H1 (cell line): Measurements from ENCODE around the gene ESYT1. TPM values are rescaled to one million over a fixed set of nuclear protein-coding genes. Genes with fewer than 3 reads are reported as not detected.

Source experiments
- CTCF ChIA-PET: fragments of 300-600 bp; sonication (Branson Sonifier 250); formaldehyde crosslinking; loops from one replicate; lab custom pipeline; 2021; ENCODE audit not compliant: partially characterized antibody; lab: Charles Lee
- POLR2A ChIA-PET: fragments of 300-600 bp; sonication (Branson Sonifier 250); formaldehyde crosslinking; loops from one replicate; lab custom pipeline; 2021; ENCODE audit warnings: inconsistent platforms; ENCODE audit not compliant: partially characterized antibody; lab: Charles Lee
- DNase-seq, 2 experiments: peaks; one replicate each; pipeline versions ENCODE4 v3.0.0 to v3.0.0-alpha.2; 2010 to 2022; ENCODE audit warnings: low spot score in 2 of 2, low read depth in 1 of 2, mixed read lengths in 1 of 2
- FAIRE-seq: peaks from 2 replicates; lab custom pipeline; 2011; peaks lifted over from hg19 to GRCh38; lab: Jason Lieb, UNC
- H2AFZ ChIP-seq: 2 replicates; pipeline ENCODE4 v1.8.1; 2012; ENCODE audit warnings: low read length, inconsistent platforms
- H2AK5ac ChIP-seq: 2 replicates; pipeline ENCODE4 v1.6.1; 2013; ENCODE audit warnings: low read depth, low read length
- H2BK120ac ChIP-seq: replicated peaks from 2 replicates; pipeline ENCODE3; 2013; ENCODE audit warnings: low read depth, low read length, inconsistent platforms
- H2BK12ac ChIP-seq: 2 replicates; pipeline ENCODE4 v1.6.1; 2013; ENCODE audit warnings: low read depth, low read length
- H2BK15ac ChIP-seq: 2 replicates; pipeline ENCODE4 v1.6.1; 2013; ENCODE audit warnings: low read length
- H2BK20ac ChIP-seq: 2 replicates; pipeline ENCODE4 v1.6.1; 2013; ENCODE audit warnings: low read length
- H2BK5ac ChIP-seq: 2 replicates; pipeline ENCODE4 v1.6.1; 2013; ENCODE audit warnings: low read depth, low read length
- H3K14ac ChIP-seq: 2 replicates; pipeline ENCODE4 v1.6.1; 2013; ENCODE audit warnings: inconsistent platforms; ENCODE audit not compliant: insufficient read length
- H3K18ac ChIP-seq: 2 replicates; pipeline ENCODE4 v1.6.1; 2013; ENCODE audit warnings: low read length; ENCODE audit errors: extremely low read depth
- H3K23ac ChIP-seq: 2 replicates; pipeline ENCODE4 v1.6.1; 2013; ENCODE audit warnings: inconsistent platforms; ENCODE audit not compliant: insufficient read length
- H3K23me2 ChIP-seq: 2 replicates; pipeline ENCODE4 v1.6.1; 2013; ENCODE audit warnings: low read depth, low read length
- H3K27ac ChIP-seq: 2 replicates; pipeline ENCODE4 v1.6.1; 2011; ENCODE audit warnings: low read depth, low read length, inconsistent platforms
- H3K27me3 ChIP-seq, 4 experiments: replicated peaks in 1 of 4; 1 replicate in 1 of 4; 2 replicates in 3 of 4; pipeline versions ENCODE4 v1.6.1 to v1.8.1; 2011 to 2013; ENCODE audit warnings: low read length in 3 of 4, mild to moderate bottlenecking in 3 of 4, inconsistent platforms in 2 of 4, mixed read lengths in 2 of 4, moderate library complexity in 1 of 4; ENCODE audit not compliant: control insufficient read depth in 3 of 4, insufficient read depth in 3 of 4; ENCODE audit errors: extremely low read depth in 1 of 4
- H3K36me3 ChIP-seq, 4 experiments: 2 replicates each; pipeline versions ENCODE4 v1.6.1 to v1.8.1; 2011 to 2013; ENCODE audit warnings: mild to moderate bottlenecking in 4 of 4, low read length in 3 of 4, moderate library complexity in 2 of 4, control low read depth in 1 of 4, inconsistent platforms in 1 of 4; ENCODE audit not compliant: insufficient read depth in 4 of 4, control insufficient read depth in 2 of 4
- H3K4ac ChIP-seq: replicated peaks from 2 replicates; pipeline ENCODE3; 2013; ENCODE audit warnings: low read length, low read depth, mixed read lengths, inconsistent platforms; ENCODE audit not compliant: insufficient read length
- H3K4me1 ChIP-seq, 4 experiments: replicated peaks in 1 of 4; 1 replicate in 1 of 4; 2 replicates in 3 of 4; pipeline versions ENCODE4 v1.6.1 to v1.8.1; 2011 to 2013; ENCODE audit warnings: low read length in 3 of 4, inconsistent platforms in 2 of 4, mixed read lengths in 1 of 4; ENCODE audit not compliant: insufficient read depth in 4 of 4, control insufficient read depth in 3 of 4
- H3K4me2 ChIP-seq, 2 experiments: 2 replicates each; pipeline versions ENCODE4 v1.6.1 to v1.8.1; 2011 to 2013; ENCODE audit warnings: low read depth in 2 of 2, low read length in 2 of 2, control low read depth in 1 of 2, inconsistent platforms in 1 of 2, mild to moderate bottlenecking in 1 of 2; ENCODE audit not compliant: insufficient read depth in 1 of 2
- H3K4me3 ChIP-seq, 4 experiments: fragments of 200-600, 300-600 bp in 1 of 4; sonication (generic), shearing (Covaris generic), sonication (Bioruptor Twin) in 1 of 4; 2 replicates each; pipeline versions ENCODE4 v1.5.1 to v1.8.1; 2011 to 2016; ENCODE audit warnings: low read length in 4 of 4, low read depth in 3 of 4, control low read depth in 2 of 4, inconsistent platforms in 2 of 4, mild to moderate bottlenecking in 2 of 4, mixed read lengths in 1 of 4, moderate library complexity in 1 of 4; ENCODE audit not compliant: insufficient read depth in 2 of 4; ENCODE audit errors: extremely low read depth in 1 of 4
- H3K56ac ChIP-seq: replicated peaks from 2 replicates; pipeline ENCODE3; 2013; ENCODE audit warnings: low read depth, mild to moderate bottlenecking, mixed read lengths, low read length, inconsistent platforms; ENCODE audit not compliant: insufficient read length
- H3K79me1 ChIP-seq: 2 replicates; pipeline ENCODE4 v1.6.1; 2013; ENCODE audit warnings: low read depth, low read length, control low read depth
- H3K79me2 ChIP-seq, 2 experiments: 2 replicates each; pipeline versions ENCODE4 v1.6.1 to v1.8.1; 2012 to 2013; ENCODE audit warnings: low read length in 2 of 2, mild to moderate bottlenecking in 2 of 2, inconsistent platforms in 1 of 2; ENCODE audit not compliant: insufficient read depth in 2 of 2, control insufficient read depth in 1 of 2
- H3K9ac ChIP-seq, 4 experiments: replicated peaks in 1 of 4; 1 replicate in 1 of 4; 2 replicates in 3 of 4; pipeline versions ENCODE4 v1.6.1 to v1.8.1; 2011 to 2013; ENCODE audit warnings: low read depth in 3 of 4, low read length in 3 of 4, control low read depth in 2 of 4, mild to moderate bottlenecking in 2 of 4, moderate library complexity in 2 of 4, inconsistent platforms in 1 of 4; ENCODE audit errors: extremely low read depth in 1 of 4
- H3K9me3 ChIP-seq, 2 experiments: 2 replicates each; pipeline versions ENCODE4 v1.6.1 to v1.8.1; 2012 to 2013; ENCODE audit warnings: mild to moderate bottlenecking in 2 of 2, moderate library complexity in 2 of 2, control low read depth in 1 of 2, inconsistent platforms in 1 of 2, low read depth in 1 of 2, low read length in 1 of 2, mixed read lengths in 1 of 2; ENCODE audit not compliant: insufficient read depth in 2 of 2
- H4K20me1 ChIP-seq, 2 experiments: replicated peaks in 1 of 2; 2 replicates each; pipeline versions ENCODE3 to v1.8.1; 2011 to 2013; ENCODE audit warnings: inconsistent platforms in 2 of 2, low read length in 2 of 2, mild to moderate bottlenecking in 1 of 2; ENCODE audit not compliant: insufficient read depth in 2 of 2, control insufficient read depth in 1 of 2
- H4K5ac ChIP-seq: 2 replicates; pipeline ENCODE4 v1.6.1; 2013; ENCODE audit warnings: low read length, low read depth, mixed read lengths, inconsistent platforms; ENCODE audit not compliant: insufficient read length
- H4K8ac ChIP-seq: 2 replicates; pipeline ENCODE4 v1.8.0; 2013; ENCODE audit warnings: mild to moderate bottlenecking, moderate library complexity, low read length, inconsistent platforms; ENCODE audit not compliant: insufficient read depth; ENCODE audit errors: extremely low read depth
- H4K91ac ChIP-seq: replicated peaks from 2 replicates; pipeline ENCODE3; 2013; ENCODE audit warnings: low read length, mixed read lengths, inconsistent platforms; ENCODE audit not compliant: insufficient read length
- CBX8 ChIP-seq: fragments of 300-800, 300-1000 bp; sonication (generic); IDR thresholded peaks from 2 replicates; pipeline ENCODE4 v1.7.1; 2016; ENCODE audit warnings: low read depth, low read length, borderline replicate concordance
- CREB1 ChIP-seq: IDR thresholded peaks from 2 replicates; pipeline ENCODE4 v1.6.1; 2012; ENCODE audit warnings: inconsistent platforms
- GABPA ChIP-seq: IDR thresholded peaks from 2 replicates; pipeline ENCODE4 v1.6.1; 2011; ENCODE audit warnings: mild to moderate bottlenecking, low read length, moderate library complexity, borderline replicate concordance; ENCODE audit not compliant: insufficient read depth
- HDAC6 ChIP-seq: IDR thresholded peaks from one replicate; pipeline ENCODE4 v1.7.1; 2012; ENCODE audit warnings: low read depth, mild to moderate bottlenecking, inconsistent platforms, low read length, moderate library complexity
- JUND ChIP-seq: IDR thresholded peaks from 2 replicates; pipeline ENCODE4 v1.6.1; 2011; ENCODE audit warnings: mild to moderate bottlenecking, improper control_type of control experiment, low read length
- KDM1A ChIP-seq: fragments of 200-600, 300-600 bp; sonication (generic); IDR thresholded peaks from 2 replicates; pipeline ENCODE4 v1.7.1; 2016; ENCODE audit warnings: mild to moderate bottlenecking, low read length, borderline replicate concordance
- POU5F1 ChIP-seq: IDR thresholded peaks from 2 replicates; pipeline ENCODE4 v1.6.1; 2011; ENCODE audit warnings: low read depth, mild to moderate bottlenecking, low read length, moderate library complexity
- RAD21 ChIP-seq, 2 experiments: IDR thresholded peaks in 1 of 2; conservative IDR thresholded peaks in 1 of 2; 2 replicates each; pipeline ENCODE4 v1.6.1; 2011; ENCODE audit warnings: low read depth in 2 of 2, low read length in 2 of 2, improper control_type of control experiment in 1 of 2, inconsistent platforms in 1 of 2, mild to moderate bottlenecking in 1 of 2, moderate library complexity in 1 of 2
- RBBP5 ChIP-seq: IDR thresholded peaks from 2 replicates; pipeline ENCODE4 v1.7.1; 2012; ENCODE audit warnings: low read depth, mild to moderate bottlenecking, inconsistent platforms, low read length, moderate library complexity, borderline replicate concordance
- TAF7 ChIP-seq: optimal IDR thresholded peaks from 2 replicates; pipeline ENCODE3; 2011; ENCODE audit warnings: low read depth, mild to moderate bottlenecking, inconsistent platforms, low read length, moderate library complexity, borderline replicate concordance
- TBP ChIP-seq: IDR thresholded peaks from 2 replicates; pipeline ENCODE4 v1.6.1; 2011; ENCODE audit warnings: low read depth, low read length, improper control_type of control experiment
- TCF12 ChIP-seq: IDR thresholded peaks from 2 replicates; pipeline ENCODE4 v1.6.1; 2011; ENCODE audit warnings: low read depth, mild to moderate bottlenecking, low read length
- WGBS, 2 experiments: shearing (Covaris generic) in 1 of 2; methylation state at CpG; one replicate each; pipeline versions ENCODE4 v1.1.6 to v1.1.7; 2013 to 2015; ENCODE audit warnings: low lambda C conversion rate in 2 of 2, mixed read lengths in 2 of 2, inconsistent platforms in 1 of 2, low coverage in 1 of 2, missing lambda C conversion rate in 1 of 2; ENCODE audit not compliant: insufficient replicate concordance in 2 of 2, insufficient coverage in 1 of 2, insufficient read length in 1 of 2; ENCODE audit errors: extremely low coverage in 1 of 2, missing lambda C conversion rate in 1 of 2; 5-methylcytosine and 5-hydroxymethylcytosine counted together
- polyA plus RNA-seq, 7 experiments: library from polyadenylated mRNA; depleted of rRNA in 3 of 7; stranded (reverse) in 5 of 7; unstranded in 2 of 7; fragments of >200 nt in 5 of 7; fragments of 200-250 nt in 2 of 7; gene quantifications; 1 replicate in 5 of 7; 2 replicates in 1 of 7; 4 replicates in 1 of 7; pipeline versions ENCODE4 v1.2.1 to v1.2.3, GENCODE V29; 2011 to 2013; ENCODE audit warnings: missing spikeins in 2 of 7, mixed read lengths in 2 of 7
- total RNA-seq: library from RNA; stranded (reverse); fragmentation: NEBNext Ultra II Directional; extraction: Animal tissue kit (Norgen Biotek cat#: 25700); gene quantifications from 2 replicates; pipeline ENCODE4 v1.2.1, GENCODE V29; 2021

ESYT1 gene
- total and polyA plus RNA-seq, 2 of the 8 experiments (the other 6 are each of a cell fraction or from before 2014, with no cell fraction given) = 86.9 to 165 TPM

GRCh38 chr12:56103823-56104108 is 24.3 kb upstream of the ESYT1 start:
- Histone ChIP-seq H3K56ac (peak overlapping the region; percentile 80), H4K20me1 (peaks cover 4 to 5% of the 10 kb centered on the region in 2 experiments), H4K91ac (peak overlapping the region; percentile 22), H3K36me3 (peaks cover 24 to 58% (median 45%) of the 10 kb centered on the region in 4 experiments), H2BK20ac (no peak overlapping the region), H3K27me3 (no peaks in the 10 kb centered on the region), H3K18ac (no peak overlapping the region; the same call in 1 of the 2 replicates), H3K4me1 (peaks cover 0 to 9% (median 3%) of the 10 kb centered on the region in 4 experiments; a peak in 5 of 7 replicates), H3K9me3 (no peaks in the 10 kb centered on the region), H3K4ac (no peak overlapping the region), H3K4me2 (peak overlapping the region; percentile 75 to 99), H3K4me3 (peak overlapping the region; percentile 50 to 95 (median 70)), H2BK5ac (no peak overlapping the region), H4K5ac (peak overlapping the region; percentile 66), H3K23me2 (peaks cover 8% of the 10 kb centered on the region), H3K27ac (no peak overlapping the region), H2AK5ac (no peak overlapping the region), H3K14ac (no peak overlapping the region), H4K8ac (peak overlapping the region; percentile 1; the same call in 1 of the 2 replicates), H2BK15ac (no peak overlapping the region), H3K9ac (peak overlapping the region in 3 of 4 experiments; percentile 1 to 66 (median 58); a peak in 5 of 7 replicates), H2BK120ac (no peak overlapping the region), H2AFZ (no peak overlapping the region), H2BK12ac (no peak overlapping the region), H3K79me2 (peaks cover 21 to 31% of the 10 kb centered on the region in 2 experiments), H3K23ac (no peak overlapping the region), H3K79me1 (0 out of 2 replicates have a peak, but pooled peaks cover 2% of the 10 kb centered on the region)
- FAIRE-seq (no peak), DNase-seq (no peak)
- CTCF ChIA-PET = interaction anchor here (0.6 to 7.2 kb wide), 9 partner anchors 13 to 85 kb away, joined by 3 to 34 read pairs (median 9); partner anchors contain the start of genes ERBB3, SMARCC2 and ZC3H10
- POLR2A ChIA-PET = interaction anchor here (0.7 to 11.1 kb wide), 40 partner anchors 8 to 1126 kb away, joined by 3 to 267 read pairs (median 5); partner anchors contain the start of genes CD63, CNPY2, DNAJC14 and ERBB3
- WGBS, 2 experiments = 27% methylated on average over 8 of the region's 8 CpGs; no CpG with 5 or more reads in 1 of the 2 experiments
- TF ChIP-seq KDM1A (0 out of 2 replicates have a peak, but pooled peaks have one; percentile 15), TBP (no peak), HDAC6 (no peak), CREB1 (no peak), GABPA (no peak), CBX8 (no peak), RBBP5 (no peak), POU5F1 (no peak), TCF12 (no peak), JUND (no peak), TAF7 (no peak), RAD21 (IDR thresholded peaks at IDR 0.05 in 1 of 2, conservative IDR thresholded peaks at IDR 0.05 in 1 of 2; ENCODE audit: low read depth in 2 of 2, low read length in 2 of 2) (no peak)
